Activated CD4-positive, alpha-beta T cell treated with anti-CD3 and anti-CD28 coated beads for 48 hours (primary cell): Measurements from ENCODE around the gene UBE2C.
"Not testable (repeated sequence)": the region's sequence is repeated elsewhere in the genome, so short reads cannot be mapped to it uniquely, and the experiment has no call there.

Experiments used
- DNase-seq: peaks from one replicate; pipeline ENCODE4 v3.0.0-alpha.2; 2020

UBE2C gene

GRCh38 chr20:45798935-45799642 is 13.4 kb upstream of the UBE2C start:
- peak; percentile 76 for DNase-seq

- DNase-seq: no peak
These were observed 10.6 kb upstream of the UBE2C start for GRCh38 chr20:45801851-45802250.

- DNase-seq: no peak
These were observed 2.1 kb upstream of the UBE2C start for GRCh38 chr20:45810191-45810970.

GRCh38 chr20:45813006-45813340 is 529 bp downstream of the UBE2C start:
- no peak for DNase-seq

GRCh38 chr20:45813489-45813888 is 1.0 kb downstream of the UBE2C start:
- no peak for DNase-seq

GRCh38 chr20:45814314-45814713 is 1.9 kb downstream of the UBE2C start:
- no peak for DNase-seq

GRCh38 chr20:45816951-45817350 is 4.5 kb downstream of the UBE2C start:
- DNase-seq: no peak

GRCh38 chr20:45817376-45818194 is 5.1 kb downstream of the UBE2C start:
- no peak for DNase-seq

GRCh38 chr20:45818239-45818638 is 5.8 kb downstream of the UBE2C start:
- no peak for DNase-seq

GRCh38 chr20:45819466-45819865 is 7.0 kb downstream of the UBE2C start:
- DNase-seq: no peak

- DNase-seq: no peak
These were observed 9.5 kb downstream of the UBE2C start for GRCh38 chr20:45821947-45822346.

GRCh38 chr20:45822857-45823256 is 10.4 kb downstream of the UBE2C start:
- peak; percentile 13 for DNase-seq

GRCh38 chr20:45823949-45824835 is 11.7 kb downstream of the UBE2C start:
- peak; percentile 70 for DNase-seq

- no peak for DNase-seq
These were observed 14.1 kb downstream of the UBE2C start for GRCh38 chr20:45826381-45827019.

GRCh38 chr20:45827030-45827652 is 14.7 kb downstream of the UBE2C start, which contains the start of gene TNNC2:
TNNC2 (minus strand) TSS chr20:45827312; CDS start chr20:45827248, 64 bp downstream.
- no peak for DNase-seq

- no peak for DNase-seq
These were observed 15.3 kb downstream of the UBE2C start for GRCh38 chr20:45827712-45828111.

GRCh38 chr20:45828589-45828988 is 16.1 kb downstream of the UBE2C start:
- DNase-seq: no peak

GRCh38 chr20:45829673-45830106 is 17.2 kb downstream of the UBE2C start:
- DNase-seq: not testable (repeated sequence)

GRCh38 chr20:45832619-45833018 is 20.2 kb downstream of the UBE2C start:
- DNase-seq: no peak

- peak; percentile 32 for DNase-seq
These were observed 20.8 kb downstream of the UBE2C start, which contains the start of gene SNX21 for GRCh38 chr20:45833030-45833882. SNX21 (plus strand) TSS chr20:45833799; CDS start chr20:45833920, 121 bp downstream.
